Endothelial cell of umbilical vein (primary cell): ENCODE results near the gene FAM83F. TPM values are rescaled to one million over a fixed set of nuclear protein-coding genes. Genes with fewer than 3 reads are reported as not detected.

Experiments used
- BruUV-seq: library from RNA; stranded (reverse); fragments of 400-500 nt; replicated peaks from 2 replicates; lab custom pipeline; 2021; lab: Mats Ljungman, UMichigan
- CTCF ChIA-PET: fragments of 300-600, 350-600 bp; sonication (Branson Sonifier 250); formaldehyde crosslinking; loops from one replicate; lab custom pipeline; 2021; ENCODE audit warnings: antibody characterized with exemption, inconsistent platforms; lab: Charles Lee
- POLR2A ChIA-PET: fragments of 300-600, 350-600 bp; sonication (Branson Sonifier 250); formaldehyde crosslinking; loops from one replicate; lab custom pipeline; 2021; ENCODE audit warnings: antibody characterized with exemption, inconsistent platforms; lab: Charles Lee
- DNase-seq: peaks from one replicate; pipeline ENCODE4 v3.0.0-alpha.2; 2011; ENCODE audit warnings: low read depth, low spot score
- FAIRE-seq: peaks from 2 replicates; lab custom pipeline; 2011; peaks lifted over from hg19 to GRCh38; lab: Jason Lieb, UNC
- H2AFZ ChIP-seq: 2 replicates; pipeline ENCODE4 v1.6.0; 2012; ENCODE audit warnings: low read depth, low read length, control low read depth, inconsistent platforms
- H3K27ac ChIP-seq: 2 replicates; pipeline ENCODE4 v1.5.1; 2011; ENCODE audit warnings: low read depth, mild to moderate bottlenecking, control low read depth, low read length, moderate library complexity; ENCODE audit not compliant: insufficient read depth
- H3K27me3 ChIP-seq, 2 experiments: 2 replicates each; pipeline versions ENCODE4 v1.6.0 to v1.6.1; 2011; ENCODE audit warnings: low read length in 2 of 2, mixed read lengths in 1 of 2; ENCODE audit not compliant: control insufficient read depth in 2 of 2, insufficient read depth in 2 of 2
- H3K36me3 ChIP-seq, 2 experiments: 2 replicates in 1 of 2; 3 replicates in 1 of 2; pipeline ENCODE4 v1.5.1; 2011; ENCODE audit warnings: low read length in 2 of 2, mild to moderate bottlenecking in 1 of 2, moderate library complexity in 1 of 2; ENCODE audit not compliant: control insufficient read depth in 2 of 2, insufficient read depth in 2 of 2; ENCODE audit errors: extremely low read depth in 1 of 2
- H3K4me1 ChIP-seq: 3 replicates; pipeline ENCODE4 v1.5.1; 2011; ENCODE audit warnings: mild to moderate bottlenecking, low read length; ENCODE audit not compliant: control insufficient read depth, insufficient read depth; ENCODE audit errors: extremely low read depth
- H3K4me2 ChIP-seq: 2 replicates; pipeline ENCODE4 v1.6.1; 2011; ENCODE audit warnings: low read length, control low read depth, mixed read lengths; ENCODE audit not compliant: insufficient read depth
- H3K4me3 ChIP-seq, 3 experiments: fragments of 200-600 bp in 1 of 3; sonication (generic), shearing (Covaris generic) in 1 of 3; replicated peaks in 1 of 3; 2 replicates each; pipeline ENCODE4 v1.5.1; 2011 to 2016; ENCODE audit warnings: control low read depth in 3 of 3, low read length in 3 of 3, mild to moderate bottlenecking in 2 of 3, inconsistent platforms in 1 of 3, low read depth in 1 of 3, moderate library complexity in 1 of 3; ENCODE audit not compliant: insufficient read depth in 1 of 3
- H3K79me2 ChIP-seq: 2 replicates; pipeline ENCODE4 v1.6.0; 2012; ENCODE audit warnings: low read length, inconsistent platforms; ENCODE audit not compliant: control insufficient read depth, insufficient read depth
- H3K9ac ChIP-seq: replicated peaks from 2 replicates; pipeline ENCODE3; 2011; ENCODE audit warnings: low read length, control low read depth; ENCODE audit not compliant: insufficient read depth; ENCODE audit errors: extremely low read depth
- H3K9me1 ChIP-seq: replicated peaks from 3 replicates; pipeline ENCODE4 v1.6.0; 2011; ENCODE audit warnings: mild to moderate bottlenecking, low read length; ENCODE audit not compliant: control insufficient read depth, insufficient read depth; ENCODE audit errors: extremely low read depth
- H3K9me3 ChIP-seq: replicated peaks from 2 replicates; pipeline ENCODE4 v1.5.1; 2012; ENCODE audit warnings: low read length, inconsistent platforms; ENCODE audit not compliant: control insufficient read depth, insufficient read depth
- H4K20me1 ChIP-seq: replicated peaks from 2 replicates; pipeline ENCODE3; 2011; ENCODE audit warnings: mild to moderate bottlenecking, low read length; ENCODE audit not compliant: control insufficient read depth, insufficient read depth; ENCODE audit errors: extremely low read depth
- POLR2AphosphoS5 ChIP-seq: IDR thresholded peaks from 2 replicates; pipeline ENCODE4 v1.6.1; 2012; ENCODE audit warnings: low read depth, mild to moderate bottlenecking, control low read depth, low read length, moderate library complexity; ENCODE audit not compliant: insufficient read depth
- dilution Hi-C: fragments of 300-500 bp; cut with MboI; formaldehyde crosslinking; loops from one replicate; pipeline ENCODE4 v1.15.0; 2019; ENCODE audit warnings: low sequenced_read_pairs; ENCODE audit not compliant: extremely low pct_ligation_motif_present
- intact Hi-C: fragments of 100-400 bp; cut with micrococcal nuclease; formaldehyde crosslinking; loops from one replicate; pipeline ENCODE4 v1.10.0; 2022
- polyA plus RNA-seq, 4 experiments: library from polyadenylated mRNA; depleted of rRNA in 3 of 4; stranded (reverse) in 3 of 4; unstranded in 1 of 4; fragments of >200 nt; gene quantifications; 2 replicates each; pipeline versions ENCODE4 v1.2.1 to v1.2.3, GENCODE V29; 2011 to 2012; ENCODE audit warnings: missing spikeins in 1 of 4
- total RNA-seq: library from RNA; stranded (reverse); gene quantifications from 2 replicates; pipeline ENCODE4 v1.2.3, GENCODE V29; 2021
- TF ChIP-seq, protein P1 (sequence below): IDR thresholded peaks from 2 replicates; pipeline ENCODE4 v1.6.1; 2011; ENCODE audit not compliant: insufficient read depth, insufficient read length
- TF ChIP-seq, protein P2 (sequence below), 2 donors: IDR thresholded peaks; 1 replicate in 1 of 2; 2 replicates in 1 of 2; pipeline ENCODE4 v1.5.1; 2011; ENCODE audit warnings: low read length in 2 of 2, mild to moderate bottlenecking in 2 of 2, moderate library complexity in 2 of 2, control low read depth in 1 of 2, inconsistent platforms in 1 of 2, low read depth in 1 of 2; ENCODE audit not compliant: insufficient read depth in 1 of 2; ENCODE audit errors: extremely low read depth in 1 of 2

The FAM83F gene
- total and polyA plus RNA-seq, 2 donors (not counting 3 experiments of a cell fraction or from before 2014, with no cell fraction given) = not detected

DNA sequence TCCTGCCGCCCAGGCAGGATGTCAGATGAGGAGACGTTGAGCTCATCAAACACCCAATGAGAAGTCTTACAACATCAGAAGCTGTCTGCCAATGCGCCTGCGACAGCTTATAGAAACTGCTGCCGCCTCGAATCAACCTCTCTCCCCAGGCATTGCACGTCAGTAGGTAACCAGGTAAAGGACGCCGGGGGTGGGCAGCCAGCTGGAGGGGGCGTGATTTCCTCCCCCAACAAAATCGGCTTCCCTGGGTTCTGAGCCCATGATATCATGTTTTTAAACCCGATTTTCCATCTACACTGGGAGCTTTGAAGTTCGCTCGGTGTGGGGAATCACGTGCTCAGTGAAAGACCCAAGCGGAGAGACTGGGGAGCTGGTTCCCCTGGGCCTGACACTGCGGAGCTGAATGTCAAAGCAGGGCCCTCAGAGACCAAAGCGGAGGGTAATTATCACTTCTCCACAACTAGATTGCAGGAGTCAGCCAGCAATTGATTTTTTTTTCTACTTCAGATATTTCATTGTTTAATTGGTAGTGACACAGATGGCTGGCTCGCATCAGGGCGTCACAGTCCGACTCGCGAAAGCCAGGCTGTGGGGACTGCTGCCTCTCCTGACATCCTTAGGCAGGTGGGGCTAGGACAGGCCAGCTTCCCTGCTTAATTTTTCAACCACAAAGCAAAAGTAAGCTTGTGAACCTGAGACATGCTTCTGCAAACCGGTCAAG, 15.4 kb downstream of the FAM83F start:
- DNase-seq = no peak
- dilution Hi-C loops (loop anchor here (25.0 kb wide), 1 partner anchor 448 kb away; the partner anchor contains the start of gene CACNA1I), intact Hi-C loops (no loop called here)
- no peaks in the 10 kb centered on the region for H3K79me2 ChIP-seq
- no peak overlapping the region for H3K4me3 ChIP-seq
- peaks cover 14 to 15% of the 10 kb centered on the region in 2 experiments for H3K27me3 ChIP-seq
- BruUV-seq = no TSS peak
- H2AFZ ChIP-seq = no peak overlapping the region
- no peaks in the 10 kb centered on the region for H4K20me1 ChIP-seq
- POLR2A ChIA-PET = no interaction called here
- CTCF ChIA-PET = interaction anchor here (1.6 to 2.5 kb wide), 2 partner anchors 9 to 14 kb away, joined by 7 to 16 read pairs; no protein-coding TSS in a partner anchor
- no peak overlapping the region for H3K27ac ChIP-seq
- H3K4me1 ChIP-seq = no peaks in the 10 kb centered on the region
- TF ChIP-seq, protein P1, sequence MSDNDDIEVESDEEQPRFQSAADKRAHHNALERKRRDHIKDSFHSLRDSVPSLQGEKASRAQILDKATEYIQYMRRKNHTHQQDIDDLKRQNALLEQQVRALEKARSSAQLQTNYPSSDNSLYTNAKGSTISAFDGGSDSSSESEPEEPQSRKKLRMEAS = no peak
- TF ChIP-seq, protein P2, sequence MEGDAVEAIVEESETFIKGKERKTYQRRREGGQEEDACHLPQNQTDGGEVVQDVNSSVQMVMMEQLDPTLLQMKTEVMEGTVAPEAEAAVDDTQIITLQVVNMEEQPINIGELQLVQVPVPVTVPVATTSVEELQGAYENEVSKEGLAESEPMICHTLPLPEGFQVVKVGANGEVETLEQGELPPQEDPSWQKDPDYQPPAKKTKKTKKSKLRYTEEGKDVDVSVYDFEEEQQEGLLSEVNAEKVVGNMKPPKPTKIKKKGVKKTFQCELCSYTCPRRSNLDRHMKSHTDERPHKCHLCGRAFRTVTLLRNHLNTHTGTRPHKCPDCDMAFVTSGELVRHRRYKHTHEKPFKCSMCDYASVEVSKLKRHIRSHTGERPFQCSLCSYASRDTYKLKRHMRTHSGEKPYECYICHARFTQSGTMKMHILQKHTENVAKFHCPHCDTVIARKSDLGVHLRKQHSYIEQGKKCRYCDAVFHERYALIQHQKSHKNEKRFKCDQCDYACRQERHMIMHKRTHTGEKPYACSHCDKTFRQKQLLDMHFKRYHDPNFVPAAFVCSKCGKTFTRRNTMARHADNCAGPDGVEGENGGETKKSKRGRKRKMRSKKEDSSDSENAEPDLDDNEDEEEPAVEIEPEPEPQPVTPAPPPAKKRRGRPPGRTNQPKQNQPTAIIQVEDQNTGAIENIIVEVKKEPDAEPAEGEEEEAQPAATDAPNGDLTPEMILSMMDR (IDR thresholded peaks at IDR 0.05; ENCODE audit: extremely low read depth in 1 of 2, insufficient read depth in 1 of 2, low read depth in 1 of 2, low read length in 2 of 2) = no peak
- no peak for TF ChIP-seq POLR2AphosphoS5
- no peaks in the 10 kb centered on the region for H3K9me3 ChIP-seq
- no peak overlapping the region for H3K4me2 ChIP-seq
- H3K36me3 ChIP-seq = no peaks in the 10 kb centered on the region
- no peaks in the 10 kb centered on the region for H3K9me1 ChIP-seq
- FAIRE-seq = no peak
- H3K9ac ChIP-seq = no peak overlapping the region
